Measurements from ENCODE around the gene GMPR.

GMPR gene

DNA sequence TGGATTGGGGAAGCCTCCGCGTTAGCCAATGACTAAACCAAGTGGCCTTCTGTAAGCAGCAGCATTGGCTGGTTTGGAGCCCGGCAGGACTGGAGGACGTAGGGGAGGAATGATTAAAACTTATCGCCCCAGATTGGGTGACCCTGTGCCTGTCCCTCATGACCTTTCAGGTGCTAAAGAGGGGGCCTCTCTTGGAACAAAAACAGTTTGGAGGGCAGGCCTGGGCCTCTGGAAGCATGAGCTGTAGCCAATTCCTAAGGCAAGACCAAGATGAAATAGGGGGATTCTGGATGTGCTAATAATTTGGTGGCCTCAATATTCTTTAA, 1.4 kb downstream of the GMPR start:
- no peak for DNase-seq
- H3K18ac ChIP-seq (ENCODE audit: low read length) = no peak overlapping the region
- H3K4ac ChIP-seq (ENCODE audit: low read depth, low read length) = no peak overlapping the region
- H3K27me3 ChIP-seq (ENCODE audit: insufficient read depth, low read length) = no peaks in the 10 kb centered on the region
- H4K8ac ChIP-seq (ENCODE audit: low read depth, low read length) = peak overlapping the region; percentile 66
- no peak overlapping the region for H3K9ac ChIP-seq (ENCODE audit: low read length)
- no peak overlapping the region for H3K23ac ChIP-seq (ENCODE audit: low read length)
- H3K4me2 ChIP-seq (ENCODE audit: low read length) = peak overlapping the region; percentile 97
- H3K27ac ChIP-seq (ENCODE audit: low read depth, low read length) = no peak overlapping the region
- peak overlapping the region; percentile 19 for H4K91ac ChIP-seq (ENCODE audit: low read depth, low read length)
- H3K14ac ChIP-seq (ENCODE audit: low read length) = no peak overlapping the region
- H2AK5ac ChIP-seq (ENCODE audit: low read length) = no peak overlapping the region
- H2BK120ac ChIP-seq (ENCODE audit: insufficient read depth, low read length, poor library complexity) = peak overlapping the region; percentile 57
- peaks cover 0 to 2% of the 10 kb centered on the region in 2 experiments for H3K36me3 ChIP-seq (ENCODE audit: control insufficient read depth in 1 of 2, insufficient read depth in 2 of 2, low read length in 2 of 2)
- H4K12ac ChIP-seq (ENCODE audit: low read depth, low read length) = no peak overlapping the region
- H2BK5ac ChIP-seq (ENCODE audit: low read depth, low read length, poor library complexity) = peak overlapping the region; percentile 39
- H2AFZ ChIP-seq (ENCODE audit: insufficient read depth, low read length, poor library complexity) = no peak overlapping the region
- peaks cover 4% of the 10 kb centered on the region for H3K79me1 ChIP-seq (ENCODE audit: low read length)
- no peaks in the 10 kb centered on the region for H3K9me3 ChIP-seq (ENCODE audit: insufficient read depth, low read depth, low read length)
- no CpG with 5 or more reads among the region's 5 CpGs for WGBS (ENCODE audit: extremely low coverage, insufficient coverage, insufficient read length)
- no peaks in the 10 kb centered on the region for H3K79me2 ChIP-seq (ENCODE audit: control insufficient read depth, insufficient read depth, low read length, poor library complexity)
- H3K4me3 ChIP-seq (ENCODE audit: low read depth, low read length) = no peak overlapping the region
- peak overlapping the region; percentile 24 for H2BK12ac ChIP-seq (ENCODE audit: low read length)
- H3K4me1 ChIP-seq (ENCODE audit: control insufficient read depth in 1 of 2, insufficient read depth in 2 of 2, low read length in 2 of 2) = peaks cover 14 to 19% of the 10 kb centered on the region in 2 experiments

DNA sequence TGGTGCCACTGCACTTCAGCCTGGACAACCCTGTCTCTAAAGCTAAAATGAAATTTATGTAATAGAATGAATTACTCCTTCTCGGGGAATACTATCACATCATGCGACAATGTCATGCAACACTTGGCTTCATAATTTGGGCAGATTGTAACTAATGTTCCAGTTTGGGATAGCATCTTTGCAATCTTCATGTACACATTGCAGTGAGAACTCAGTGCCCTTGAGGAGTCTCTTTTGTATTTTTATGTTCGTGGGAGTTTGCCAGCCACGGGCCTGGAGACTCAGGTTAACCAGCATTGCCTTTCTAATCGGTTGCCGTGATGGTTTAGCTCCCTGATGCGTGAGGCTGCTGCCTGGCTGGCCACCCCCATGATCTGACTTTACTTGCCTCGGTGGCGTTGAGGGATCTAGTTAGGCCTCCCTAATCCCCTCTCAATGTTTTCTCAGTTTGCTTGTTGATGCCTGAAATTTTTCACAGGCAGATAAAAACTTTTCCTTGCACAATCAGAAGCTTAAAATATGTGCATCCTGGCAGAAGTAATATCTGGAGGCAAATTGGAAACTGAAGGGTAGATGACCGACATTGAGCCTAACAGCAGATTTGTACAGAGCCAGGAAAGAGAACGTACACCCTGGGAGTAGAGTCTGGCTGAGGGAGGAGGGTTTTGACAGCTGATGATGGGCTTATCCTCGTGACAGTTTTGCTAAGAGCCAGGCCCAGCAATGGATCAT, 2.4 kb downstream of the GMPR start:
- no peak overlapping the region for H2BK120ac ChIP-seq (ENCODE audit: insufficient read depth, low read length, poor library complexity)
- H3K36me3 ChIP-seq (ENCODE audit: control insufficient read depth in 1 of 2, insufficient read depth in 2 of 2, low read length in 2 of 2) = peaks cover 2 to 4% of the 10 kb centered on the region in 2 experiments
- H3K14ac ChIP-seq (ENCODE audit: low read length) = no peak overlapping the region
- no peak overlapping the region for H3K4me2 ChIP-seq (ENCODE audit: low read length)
- no peak overlapping the region for H4K91ac ChIP-seq (ENCODE audit: low read depth, low read length)
- H3K9me3 ChIP-seq (ENCODE audit: insufficient read depth, low read depth, low read length) = no peaks in the 10 kb centered on the region
- H2AFZ ChIP-seq (ENCODE audit: insufficient read depth, low read length, poor library complexity) = no peak overlapping the region
- no peak overlapping the region for H3K9ac ChIP-seq (ENCODE audit: low read length)
- no CpG with 5 or more reads among the region's 12 CpGs for WGBS (ENCODE audit: extremely low coverage, insufficient coverage, insufficient read length)
- no peak overlapping the region for H3K23ac ChIP-seq (ENCODE audit: low read length)
- no peak overlapping the region for H2BK5ac ChIP-seq (ENCODE audit: low read depth, low read length, poor library complexity)
- H3K4me1 ChIP-seq (ENCODE audit: control insufficient read depth in 1 of 2, insufficient read depth in 2 of 2, low read length in 2 of 2) = peaks cover 16 to 19% of the 10 kb centered on the region in 2 experiments
- H3K4me3 ChIP-seq (ENCODE audit: low read depth, low read length) = no peak overlapping the region
- H3K27me3 ChIP-seq (ENCODE audit: insufficient read depth, low read length) = no peaks in the 10 kb centered on the region
- H3K27ac ChIP-seq (ENCODE audit: low read depth, low read length) = no peak overlapping the region
- peaks cover 6% of the 10 kb centered on the region for H3K79me1 ChIP-seq (ENCODE audit: low read length)
- no peak overlapping the region for H2BK12ac ChIP-seq (ENCODE audit: low read length)
- no peak overlapping the region for H4K12ac ChIP-seq (ENCODE audit: low read depth, low read length)
- H4K8ac ChIP-seq (ENCODE audit: low read depth, low read length) = no peak overlapping the region
- no peak overlapping the region for H3K4ac ChIP-seq (ENCODE audit: low read depth, low read length)
- H3K18ac ChIP-seq (ENCODE audit: low read length) = no peak overlapping the region
- DNase-seq = peak in 1 of 2 donors; percentile 63
- no peak overlapping the region for H2AK5ac ChIP-seq (ENCODE audit: low read length)
- H3K79me2 ChIP-seq (ENCODE audit: control insufficient read depth, insufficient read depth, low read length, poor library complexity) = peaks cover 1% of the 10 kb centered on the region

GRCh38 chr6:16241321-16241689, 2.9 kb downstream of the GMPR start:
- H4K8ac ChIP-seq (ENCODE audit: low read depth, low read length) = no peak overlapping the region
- H3K18ac ChIP-seq (ENCODE audit: low read length) = no peak overlapping the region
- no peak overlapping the region for H2AFZ ChIP-seq (ENCODE audit: insufficient read depth, low read length, poor library complexity)
- peaks cover 14 to 16% of the 10 kb centered on the region in 2 experiments for H3K4me1 ChIP-seq (ENCODE audit: control insufficient read depth in 1 of 2, insufficient read depth in 2 of 2, low read length in 2 of 2)
- no peak overlapping the region for H2BK12ac ChIP-seq (ENCODE audit: low read length)
- no peak overlapping the region for H2BK120ac ChIP-seq (ENCODE audit: insufficient read depth, low read length, poor library complexity)
- no peaks in the 10 kb centered on the region for H3K9me3 ChIP-seq (ENCODE audit: insufficient read depth, low read depth, low read length)
- no peak overlapping the region for H3K23ac ChIP-seq (ENCODE audit: low read length)
- H3K9ac ChIP-seq (ENCODE audit: low read length) = no peak overlapping the region
- H3K27me3 ChIP-seq (ENCODE audit: insufficient read depth, low read length) = no peaks in the 10 kb centered on the region
- peaks cover 2 to 4% of the 10 kb centered on the region in 2 experiments for H3K36me3 ChIP-seq (ENCODE audit: control insufficient read depth in 1 of 2, insufficient read depth in 2 of 2, low read length in 2 of 2)
- peaks cover 6% of the 10 kb centered on the region for H3K79me1 ChIP-seq (ENCODE audit: low read length)
- WGBS (ENCODE audit: extremely low coverage, insufficient coverage, insufficient read length) = no CpG with 5 or more reads among the region's 4 CpGs
- DNase-seq = no peak
- no peak overlapping the region for H4K12ac ChIP-seq (ENCODE audit: low read depth, low read length)
- H2AK5ac ChIP-seq (ENCODE audit: low read length) = no peak overlapping the region
- H3K27ac ChIP-seq (ENCODE audit: low read depth, low read length) = no peak overlapping the region
- no peak overlapping the region for H3K14ac ChIP-seq (ENCODE audit: low read length)
- no peak overlapping the region for H3K4me3 ChIP-seq (ENCODE audit: low read depth, low read length)
- H3K4ac ChIP-seq (ENCODE audit: low read depth, low read length) = no peak overlapping the region
- H2BK5ac ChIP-seq (ENCODE audit: low read depth, low read length, poor library complexity) = no peak overlapping the region
- H3K4me2 ChIP-seq (ENCODE audit: low read length) = no peak overlapping the region
- H3K79me2 ChIP-seq (ENCODE audit: control insufficient read depth, insufficient read depth, low read length, poor library complexity) = peaks cover 2% of the 10 kb centered on the region
- H4K91ac ChIP-seq (ENCODE audit: low read depth, low read length) = no peak overlapping the region

- H3K36me3 ChIP-seq (ENCODE audit: control insufficient read depth in 1 of 2, insufficient read depth in 2 of 2, low read length in 2 of 2) = peaks cover 4% of the 10 kb centered on the region in 2 experiments
- H3K18ac ChIP-seq (ENCODE audit: low read length) = no peak overlapping the region
- no peaks in the 10 kb centered on the region for H3K9me3 ChIP-seq (ENCODE audit: insufficient read depth, low read depth, low read length)
- no peak overlapping the region for H3K14ac ChIP-seq (ENCODE audit: low read length)
- no peak overlapping the region for H3K4me3 ChIP-seq (ENCODE audit: low read depth, low read length)
- DNase-seq = peak; percentile 18 to 61
- peaks cover 6% of the 10 kb centered on the region for H3K79me1 ChIP-seq (ENCODE audit: low read length)
- no peak overlapping the region for H4K12ac ChIP-seq (ENCODE audit: low read depth, low read length)
- peaks cover 2% of the 10 kb centered on the region for H3K79me2 ChIP-seq (ENCODE audit: control insufficient read depth, insufficient read depth, low read length, poor library complexity)
- no CpG with 5 or more reads among the region's 8 CpGs for WGBS (ENCODE audit: extremely low coverage, insufficient coverage, insufficient read length)
- H3K23ac ChIP-seq (ENCODE audit: low read length) = no peak overlapping the region
- no peak overlapping the region for H3K4ac ChIP-seq (ENCODE audit: low read depth, low read length)
- no peak overlapping the region for H3K9ac ChIP-seq (ENCODE audit: low read length)
- no peak overlapping the region for H2AFZ ChIP-seq (ENCODE audit: insufficient read depth, low read length, poor library complexity)
- no peak overlapping the region for H2BK120ac ChIP-seq (ENCODE audit: insufficient read depth, low read length, poor library complexity)
- no peaks in the 10 kb centered on the region for H3K27me3 ChIP-seq (ENCODE audit: insufficient read depth, low read length)
- no peak overlapping the region for H2BK12ac ChIP-seq (ENCODE audit: low read length)
- no peak overlapping the region for H3K4me2 ChIP-seq (ENCODE audit: low read length)
- H3K4me1 ChIP-seq (ENCODE audit: control insufficient read depth in 1 of 2, insufficient read depth in 2 of 2, low read length in 2 of 2) = peaks cover 14 to 16% of the 10 kb centered on the region in 2 experiments
- H2AK5ac ChIP-seq (ENCODE audit: low read length) = no peak overlapping the region
- no peak overlapping the region for H3K27ac ChIP-seq (ENCODE audit: low read depth, low read length)
- no peak overlapping the region for H4K8ac ChIP-seq (ENCODE audit: low read depth, low read length)
- H2BK5ac ChIP-seq (ENCODE audit: low read depth, low read length, poor library complexity) = no peak overlapping the region
- H4K91ac ChIP-seq (ENCODE audit: low read depth, low read length) = peak overlapping the region; percentile 30
Observed at GRCh38 chr6:16243055-16243454, 4.7 kb downstream of the GMPR start.

All from trophoblast cell (in vitro differentiated cells and primary cell).